Measurements from ENCODE around the gene WDR81. TPM values are rescaled to one million over a fixed set of nuclear protein-coding genes. Genes with fewer than 3 reads are reported as not detected.

The WDR81 gene
- total and polyA plus RNA-seq, 10 of the 15 experiments (the other 5 are each of a cell fraction or from before 2014, with no cell fraction given) = 0.13 to 22.4 (median 7.3) TPM; not detected in 1

- TF ChIP-seq ZZZ3 (IDR thresholded peaks at IDR 0.05; ENCODE audit: control insufficient read depth, insufficient read length, low read depth) = no peak
- no peak for TF ChIP-seq NFYB (IDR thresholded peaks at IDR 0.05; ENCODE audit: insufficient read depth, low read depth, low read length)
- TF ChIP-seq POU2F2 (IDR thresholded peaks at IDR 0.05; ENCODE audit: borderline replicate concordance, low read depth, low read length) = no peak
- TF ChIP-seq STAT1 (conservative IDR thresholded peaks at IDR 0.05) = no peak
- peak; percentile 98 for TF ChIP-seq RAD51 (IDR thresholded peaks at IDR 0.05)
- TF ChIP-seq MYB (IDR thresholded peaks at IDR 0.05; ENCODE audit: borderline replicate concordance, low read depth, low read length) = no peak
- TF ChIP-seq CREM (IDR thresholded peaks at IDR 0.05; ENCODE audit: low read depth) = no peak
- no peak for TF ChIP-seq KAT2A (conservative IDR thresholded peaks at IDR 0.05; ENCODE audit: control insufficient read depth, low read depth, low read length)
- peak; percentile 98 for TF ChIP-seq USF2 (IDR thresholded peaks at IDR 0.05; ENCODE audit: borderline replicate concordance, low read depth, low read length)
- TF ChIP-seq NBN (IDR thresholded peaks at IDR 0.05) = no peak
- TF ChIP-seq BCL11A (IDR thresholded peaks at IDR 0.05; ENCODE audit: low read depth, low read length) = no peak
- TF ChIP-seq CTCF (IDR thresholded peaks at IDR 0.05 in 2 of 3, conservative IDR thresholded peaks at IDR 0.05 in 1 of 3; ENCODE audit: control insufficient read depth in 2 of 3, extremely low read depth in 1 of 3, insufficient read depth in 1 of 3, low read depth in 3 of 3, low read length in 3 of 3) = no peak
- peak; percentile 81 for TF ChIP-seq ZNF592 (IDR thresholded peaks at IDR 0.05)
- no peak for TF ChIP-seq POLR2AphosphoS5 (IDR thresholded peaks at IDR 0.05; ENCODE audit: low read length)
- TF ChIP-seq CBX3 (IDR thresholded peaks at IDR 0.05; ENCODE audit: borderline replicate concordance, low read depth) = no peak
- TF ChIP-seq TBL1XR1 (IDR thresholded peaks at IDR 0.05; ENCODE audit: low read depth, low read length) = peak; percentile 55; the same call in 1 of the 2 replicates
- TF ChIP-seq YBX1 (IDR thresholded peaks at IDR 0.05) = no peak
- no peak for TF ChIP-seq WRNIP1 (IDR thresholded peaks at IDR 0.05; ENCODE audit: borderline replicate concordance, low read depth, low read length)
- no peak for TF ChIP-seq BMI1 (IDR thresholded peaks at IDR 0.05; ENCODE audit: borderline replicate concordance)
- no peak for TF ChIP-seq SUPT20H (IDR thresholded peaks at IDR 0.05; ENCODE audit: borderline replicate concordance, control insufficient read depth, low read depth, low read length)
- TF ChIP-seq HDAC6 (IDR thresholded peaks at IDR 0.05; ENCODE audit: unreplicated experiment) = no peak
Observed at GRCh38 chr17:1724351-1724868, at the start of gene WDR81 (continued).

Measured in GM12878 (cell line).